ENCODE results near the gene LAMC3. TPM values are rescaled to one million over a fixed set of nuclear protein-coding genes. Genes with fewer than 3 reads are reported as not detected.

LAMC3 gene
- total and polyA plus RNA-seq, 9 of the 15 experiments (the other 6 are each of a cell fraction or from before 2014, with no cell fraction given), result 0.10 TPM; not detected in 8

GRCh38 chr9:130973686-130974281 is 35.2 kb upstream of the LAMC3 start:
- H3K27me3 ChIP-seq (ENCODE audit: control insufficient read depth in 2 of 2, insufficient read depth in 2 of 2, low read length in 2 of 2), result peaks cover 80 to 98% of the 10 kb centered on the region in 2 experiments
- no peak overlapping the region for H3K4me3 ChIP-seq
- under 1% methylated on average over 21 of the region's 21 CpGs for WGBS (ENCODE audit: insufficient coverage, low coverage, missing lambda C conversion rate)
- TF ChIP-seq RBM22 (IDR thresholded peaks at IDR 0.05; ENCODE audit: low read depth, low read length, poor library complexity, severe bottlenecking), result no peak
- no peak for TF ChIP-seq SRF (CRISPR knock-in tag; IDR thresholded peaks at IDR 0.05)
- no peak for TF ChIP-seq ZFP91 (CRISPR knock-in tag; IDR thresholded peaks at IDR 0.05)
- no peak for TF ChIP-seq RCOR1 (IDR thresholded peaks at IDR 0.05; ENCODE audit: borderline replicate concordance in 1 of 2, low read depth in 2 of 2, low read length in 2 of 2)
- TF ChIP-seq ZNF699 (CRISPR knock-in tag; IDR thresholded peaks at IDR 0.05; ENCODE audit: insufficient replicate concordance), result no peak
- no peak for TF ChIP-seq ZNF507 (tag; conservative IDR thresholded peaks at IDR 0.05)
- no peak for TF ChIP-seq KDM5B (IDR thresholded peaks at IDR 0.05; ENCODE audit: insufficient replicate concordance, low read depth, low read length)
- TF ChIP-seq CEBPZ (IDR thresholded peaks at IDR 0.05; ENCODE audit: borderline replicate concordance, low read depth, low read length), result no peak
- TF ChIP-seq SMARCC2 (IDR thresholded peaks at IDR 0.05; ENCODE audit: low read depth), result no peak
- no peak for TF ChIP-seq RBFOX2 (IDR thresholded peaks at IDR 0.05; ENCODE audit: low read depth, low read length)
- no peak for TF ChIP-seq ZBTB17 (CRISPR knock-in tag; IDR thresholded peaks at IDR 0.05)
- TF ChIP-seq USF1 (CRISPR knock-in tag; IDR thresholded peaks at IDR 0.05), result no peak
- TF ChIP-seq XRCC5 (IDR thresholded peaks at IDR 0.05; ENCODE audit: low read depth, low read length), result no peak
- no peak for TF ChIP-seq JUN (IDR thresholded peaks at IDR 0.05; ENCODE audit: borderline replicate concordance, low read depth, low read length)
- no peak for TF ChIP-seq JUN (CRISPR knock-in tag; IDR thresholded peaks at IDR 0.05; ENCODE audit: borderline replicate concordance)

More at GRCh38 chr9:130973686-130974281, 35.2 kb upstream of the LAMC3 start:
- DNase-seq (ENCODE audit: extremely low read depth in 1 of 4, low spot score in 3 of 4) (peak in 3 of 4 experiments; percentile 62 to 65 (median 63)), FAIRE-seq (no peak), ATAC-seq (peak; percentile 8)
- H2AFZ ChIP-seq (ENCODE audit: low read depth, low read length), result no peak overlapping the region
- no peak overlapping the region for H3K4me2 ChIP-seq (ENCODE audit: insufficient read depth, low read length)
- no peaks in the 10 kb centered on the region; the same call in 1 of the 2 replicates for H3K9me3 ChIP-seq (replicated peaks; ENCODE audit: control insufficient read depth, insufficient read depth, low read depth, low read length)
- no peaks in the 10 kb centered on the region for H3K79me2 ChIP-seq (ENCODE audit: control insufficient read depth, insufficient read depth, low read length)
- H3K36me3 ChIP-seq (ENCODE audit: control insufficient read depth, insufficient read depth, low read length), result no peaks in the 10 kb centered on the region
- peaks cover 0 to 20% of the 10 kb centered on the region in 2 experiments; a peak in 1 of 5 replicates for H3K4me1 ChIP-seq (replicated peaks in 1 of 2; ENCODE audit: control insufficient read depth in 2 of 2, insufficient read depth in 2 of 2, low read length in 2 of 2)
- ChIA-PET POLR2A (interaction anchor here (0.5 to 4.2 kb wide), 28 partner anchors 8 to 205 kb away, joined by 3 to 86 read pairs (median 3); partner anchors contain the start of gene LAMC3), CTCF (ENCODE audit: low intra/inter-chr PET ratio) (no interaction called here)
- no peaks in the 10 kb centered on the region for H3K9me1 ChIP-seq (ENCODE audit: control insufficient read depth, insufficient read depth, low read length)
- H3K9ac ChIP-seq (ENCODE audit: insufficient read depth in 1 of 2, low read depth in 2 of 2, low read length in 2 of 2), result peak overlapping the region in 1 of 2 experiments; percentile 3; a peak in 1 of 4 replicates
- H4K20me1 ChIP-seq (replicated peaks; ENCODE audit: control insufficient read depth, insufficient read depth, low read length), result peaks cover 62% of the 10 kb centered on the region
- BruUV-seq (replicated peaks), result no TSS peak
- intact Hi-C loops (cut with micrococcal nuclease) (no loop called here), in situ Hi-C loops (cut with MboI) (no loop called here)
- H3K27ac ChIP-seq (ENCODE audit: extremely low read depth, low read depth, low read length), result no peak overlapping the region

Measured in K562 (cell line).